ENCODE results near the gene IDH2. TPM values are rescaled to one million over a fixed set of nuclear protein-coding genes. Genes with fewer than 3 reads are reported as not detected.

Gene IDH2
- total and polyA plus RNA-seq, 2 of the 13 experiments (the other 11 are each of a cell fraction or from before 2014, with no cell fraction given), result 121 to 145 TPM

DNA sequence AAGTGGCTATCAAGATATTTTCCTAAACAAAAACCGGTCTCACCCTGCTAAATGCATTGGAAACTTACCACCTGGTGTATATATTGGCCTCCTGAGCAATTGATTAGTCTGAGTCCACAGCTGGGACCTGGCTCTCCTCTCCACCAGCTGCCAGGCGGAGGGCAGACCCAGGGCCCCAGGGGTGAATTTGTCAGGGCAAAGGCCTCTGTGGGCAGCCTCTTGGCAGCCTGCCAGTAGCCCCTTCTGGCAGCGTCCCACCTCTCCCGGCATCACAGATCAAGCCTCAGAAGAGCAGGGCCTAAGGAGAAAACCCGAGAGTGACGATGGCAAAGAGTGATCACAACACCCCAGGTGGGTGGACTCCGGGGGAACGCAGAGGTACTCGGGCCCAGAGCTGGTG is 43.0 kb upstream of the IDH2 start (continued):
- TF ChIP-seq, protein P1, sequence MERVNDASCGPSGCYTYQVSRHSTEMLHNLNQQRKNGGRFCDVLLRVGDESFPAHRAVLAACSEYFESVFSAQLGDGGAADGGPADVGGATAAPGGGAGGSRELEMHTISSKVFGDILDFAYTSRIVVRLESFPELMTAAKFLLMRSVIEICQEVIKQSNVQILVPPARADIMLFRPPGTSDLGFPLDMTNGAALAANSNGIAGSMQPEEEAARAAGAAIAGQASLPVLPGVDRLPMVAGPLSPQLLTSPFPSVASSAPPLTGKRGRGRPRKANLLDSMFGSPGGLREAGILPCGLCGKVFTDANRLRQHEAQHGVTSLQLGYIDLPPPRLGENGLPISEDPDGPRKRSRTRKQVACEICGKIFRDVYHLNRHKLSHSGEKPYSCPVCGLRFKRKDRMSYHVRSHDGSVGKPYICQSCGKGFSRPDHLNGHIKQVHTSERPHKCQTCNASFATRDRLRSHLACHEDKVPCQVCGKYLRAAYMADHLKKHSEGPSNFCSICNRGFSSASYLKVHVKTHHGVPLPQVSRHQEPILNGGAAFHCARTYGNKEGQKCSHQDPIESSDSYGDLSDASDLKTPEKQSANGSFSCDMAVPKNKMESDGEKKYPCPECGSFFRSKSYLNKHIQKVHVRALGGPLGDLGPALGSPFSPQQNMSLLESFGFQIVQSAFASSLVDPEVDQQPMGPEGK (CRISPR knock-in tag; IDR thresholded peaks at IDR 0.05), result no peak
- TF ChIP-seq, protein P2, sequence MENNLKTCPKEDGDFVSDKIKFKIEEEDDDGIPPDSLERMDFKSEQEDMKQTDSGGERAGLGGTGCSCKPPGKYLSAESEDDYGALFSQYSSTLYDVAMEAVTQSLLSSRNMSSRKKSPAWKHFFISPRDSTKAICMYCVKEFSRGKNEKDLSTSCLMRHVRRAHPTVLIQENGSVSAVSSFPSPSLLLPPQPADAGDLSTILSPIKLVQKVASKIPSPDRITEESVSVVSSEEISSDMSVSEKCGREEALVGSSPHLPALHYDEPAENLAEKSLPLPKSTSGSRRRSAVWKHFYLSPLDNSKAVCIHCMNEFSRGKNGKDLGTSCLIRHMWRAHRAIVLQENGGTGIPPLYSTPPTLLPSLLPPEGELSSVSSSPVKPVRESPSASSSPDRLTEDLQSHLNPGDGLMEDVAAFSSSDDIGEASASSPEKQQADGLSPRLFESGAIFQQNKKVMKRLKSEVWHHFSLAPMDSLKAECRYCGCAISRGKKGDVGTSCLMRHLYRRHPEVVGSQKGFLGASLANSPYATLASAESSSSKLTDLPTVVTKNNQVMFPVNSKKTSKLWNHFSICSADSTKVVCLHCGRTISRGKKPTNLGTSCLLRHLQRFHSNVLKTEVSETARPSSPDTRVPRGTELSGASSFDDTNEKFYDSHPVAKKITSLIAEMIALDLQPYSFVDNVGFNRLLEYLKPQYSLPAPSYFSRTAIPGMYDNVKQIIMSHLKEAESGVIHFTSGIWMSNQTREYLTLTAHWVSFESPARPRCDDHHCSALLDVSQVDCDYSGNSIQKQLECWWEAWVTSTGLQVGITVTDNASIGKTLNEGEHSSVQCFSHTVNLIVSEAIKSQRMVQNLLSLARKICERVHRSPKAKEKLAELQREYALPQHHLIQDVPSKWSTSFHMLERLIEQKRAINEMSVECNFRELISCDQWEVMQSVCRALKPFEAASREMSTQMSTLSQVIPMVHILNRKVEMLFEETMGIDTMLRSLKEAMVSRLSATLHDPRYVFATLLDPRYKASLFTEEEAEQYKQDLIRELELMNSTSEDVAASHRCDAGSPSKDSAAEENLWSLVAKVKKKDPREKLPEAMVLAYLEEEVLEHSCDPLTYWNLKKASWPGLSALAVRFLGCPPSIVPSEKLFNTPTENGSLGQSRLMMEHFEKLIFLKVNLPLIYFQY (CRISPR knock-in tag; IDR thresholded peaks at IDR 0.05; ENCODE audit: borderline replicate concordance), result no peak
- TF ChIP-seq, protein P3, sequence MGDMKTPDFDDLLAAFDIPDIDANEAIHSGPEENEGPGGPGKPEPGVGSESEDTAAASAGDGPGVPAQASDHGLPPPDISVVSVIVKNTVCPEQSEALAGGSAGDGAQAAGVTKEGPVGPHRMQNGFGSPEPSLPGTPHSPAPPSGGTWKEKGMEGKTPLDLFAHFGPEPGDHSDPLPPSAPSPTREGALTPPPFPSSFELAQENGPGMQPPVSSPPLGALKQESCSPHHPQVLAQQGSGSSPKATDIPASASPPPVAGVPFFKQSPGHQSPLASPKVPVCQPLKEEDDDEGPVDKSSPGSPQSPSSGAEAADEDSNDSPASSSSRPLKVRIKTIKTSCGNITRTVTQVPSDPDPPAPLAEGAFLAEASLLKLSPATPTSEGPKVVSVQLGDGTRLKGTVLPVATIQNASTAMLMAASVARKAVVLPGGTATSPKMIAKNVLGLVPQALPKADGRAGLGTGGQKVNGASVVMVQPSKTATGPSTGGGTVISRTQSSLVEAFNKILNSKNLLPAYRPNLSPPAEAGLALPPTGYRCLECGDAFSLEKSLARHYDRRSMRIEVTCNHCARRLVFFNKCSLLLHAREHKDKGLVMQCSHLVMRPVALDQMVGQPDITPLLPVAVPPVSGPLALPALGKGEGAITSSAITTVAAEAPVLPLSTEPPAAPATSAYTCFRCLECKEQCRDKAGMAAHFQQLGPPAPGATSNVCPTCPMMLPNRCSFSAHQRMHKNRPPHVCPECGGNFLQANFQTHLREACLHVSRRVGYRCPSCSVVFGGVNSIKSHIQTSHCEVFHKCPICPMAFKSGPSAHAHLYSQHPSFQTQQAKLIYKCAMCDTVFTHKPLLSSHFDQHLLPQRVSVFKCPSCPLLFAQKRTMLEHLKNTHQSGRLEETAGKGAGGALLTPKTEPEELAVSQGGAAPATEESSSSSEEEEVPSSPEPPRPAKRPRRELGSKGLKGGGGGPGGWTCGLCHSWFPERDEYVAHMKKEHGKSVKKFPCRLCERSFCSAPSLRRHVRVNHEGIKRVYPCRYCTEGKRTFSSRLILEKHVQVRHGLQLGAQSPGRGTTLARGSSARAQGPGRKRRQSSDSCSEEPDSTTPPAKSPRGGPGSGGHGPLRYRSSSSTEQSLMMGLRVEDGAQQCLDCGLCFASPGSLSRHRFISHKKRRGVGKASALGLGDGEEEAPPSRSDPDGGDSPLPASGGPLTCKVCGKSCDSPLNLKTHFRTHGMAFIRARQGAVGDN (CRISPR knock-in tag; IDR thresholded peaks at IDR 0.05), result peak; percentile 40
- TF ChIP-seq ZNF253 (CRISPR knock-in tag; IDR thresholded peaks at IDR 0.05; ENCODE audit: borderline replicate concordance) (no peak), SSRP1 (CRISPR knock-in tag; IDR thresholded peaks at IDR 0.05) (no peak), MBNL3 (CRISPR knock-in tag; conservative IDR thresholded peaks at IDR 0.05) (no peak), ZNF33B (CRISPR knock-in tag; IDR thresholded peaks at IDR 0.05) (no peak), NRL (CRISPR knock-in tag; IDR thresholded peaks at IDR 0.05; ENCODE audit: borderline replicate concordance) (no peak), ZNF773 (CRISPR knock-in tag; IDR thresholded peaks at IDR 0.05; ENCODE audit: borderline replicate concordance) (no peak), ZFP36 (IDR thresholded peaks at IDR 0.05; ENCODE audit: borderline replicate concordance, low read depth, low read length, partially characterized antibody) (no peak), LCORL (IDR thresholded peaks at IDR 0.05) (0 out of 2 replicates have a peak, but pooled peaks have one; percentile 28), LCORL (CRISPR knock-in tag; IDR thresholded peaks at IDR 0.05) (no peak), GZF1 (CRISPR knock-in tag; IDR thresholded peaks at IDR 0.05) (no peak)
